Measurements from ENCODE around the gene KIAA2012.

- TF ChIP-seq POLR2AphosphoS5 (IDR thresholded peaks at IDR 0.05; ENCODE audit: low read depth, low read length): no peak
- no peak for TF ChIP-seq POLR2A (IDR thresholded peaks at IDR 0.05; ENCODE audit: low read depth, low read length)
Measured at GRCh38 chr2:202061695-202062094, 11.4 kb upstream of the KIAA2012 start.

Data from GM12892 (cell line).